ENCODE data around the gene TOP3B. TPM values are rescaled to one million over a fixed set of nuclear protein-coding genes. Genes with fewer than 3 reads are reported as not detected.

TOP3B gene
- polyA plus RNA-seq, 4 donors = 12.0 to 26.9 (median 14.5) TPM

DNA sequence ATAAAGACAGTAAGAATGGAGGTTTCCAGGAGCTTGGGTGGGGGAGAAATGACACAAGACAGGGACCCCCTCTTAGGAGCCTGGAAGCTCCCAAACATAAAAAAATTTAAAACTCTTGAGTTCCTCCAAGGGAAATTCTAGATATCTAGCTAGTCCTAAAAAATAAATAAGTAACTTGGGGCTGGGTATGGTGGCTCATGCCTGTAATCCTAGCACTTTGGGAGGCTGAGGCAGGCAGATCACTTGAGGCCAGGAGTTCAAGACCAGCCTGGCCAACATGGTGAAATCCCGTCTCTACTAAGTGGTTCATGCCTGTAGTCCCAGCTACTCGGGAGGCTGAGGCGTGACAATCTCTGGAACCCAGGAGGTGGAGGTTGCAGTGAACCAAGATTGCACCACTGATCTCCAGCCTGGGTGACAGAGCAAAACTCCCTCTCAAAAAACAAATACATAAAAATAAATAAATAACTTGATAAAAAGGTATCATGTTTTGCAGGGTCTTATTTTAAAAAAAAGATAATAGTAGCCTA is 20.0 kb upstream of the TOP3B start:
- WGBS, 3 donors = 83 to 88% (median 83%) methylated on average over 3 of the region's 3 CpGs
- Histone ChIP-seq H3K27ac (ENCODE audit: low read depth in 1 of 3, low read length in 2 of 3) (no peak overlapping the region), H3K9me3 (ENCODE audit: control insufficient read depth in 2 of 2, insufficient read depth in 1 of 2, low read depth in 1 of 2, low read length in 1 of 2) (no peaks in the 10 kb centered on the region), H3K4me1 (ENCODE audit: control insufficient read depth in 3 of 3, insufficient read depth in 2 of 3, low read depth in 1 of 3, low read length in 2 of 3) (no peaks in the 10 kb centered on the region), H3K27me3 (ENCODE audit: control insufficient read depth in 3 of 3, insufficient read depth in 3 of 3, low read length in 3 of 3) (peaks cover 0 to 5% (median 0%) of the 10 kb centered on the region in 3 donors), H3K36me3 (ENCODE audit: control insufficient read depth in 3 of 3, insufficient read depth in 2 of 3, low read depth in 1 of 3, low read length in 3 of 3) (no peaks in the 10 kb centered on the region), H3K4me3 (ENCODE audit: low read depth in 1 of 3, low read length in 3 of 3) (no peak overlapping the region)
- FAIRE-seq (no peak), DNase-seq (no peak)

DNA sequence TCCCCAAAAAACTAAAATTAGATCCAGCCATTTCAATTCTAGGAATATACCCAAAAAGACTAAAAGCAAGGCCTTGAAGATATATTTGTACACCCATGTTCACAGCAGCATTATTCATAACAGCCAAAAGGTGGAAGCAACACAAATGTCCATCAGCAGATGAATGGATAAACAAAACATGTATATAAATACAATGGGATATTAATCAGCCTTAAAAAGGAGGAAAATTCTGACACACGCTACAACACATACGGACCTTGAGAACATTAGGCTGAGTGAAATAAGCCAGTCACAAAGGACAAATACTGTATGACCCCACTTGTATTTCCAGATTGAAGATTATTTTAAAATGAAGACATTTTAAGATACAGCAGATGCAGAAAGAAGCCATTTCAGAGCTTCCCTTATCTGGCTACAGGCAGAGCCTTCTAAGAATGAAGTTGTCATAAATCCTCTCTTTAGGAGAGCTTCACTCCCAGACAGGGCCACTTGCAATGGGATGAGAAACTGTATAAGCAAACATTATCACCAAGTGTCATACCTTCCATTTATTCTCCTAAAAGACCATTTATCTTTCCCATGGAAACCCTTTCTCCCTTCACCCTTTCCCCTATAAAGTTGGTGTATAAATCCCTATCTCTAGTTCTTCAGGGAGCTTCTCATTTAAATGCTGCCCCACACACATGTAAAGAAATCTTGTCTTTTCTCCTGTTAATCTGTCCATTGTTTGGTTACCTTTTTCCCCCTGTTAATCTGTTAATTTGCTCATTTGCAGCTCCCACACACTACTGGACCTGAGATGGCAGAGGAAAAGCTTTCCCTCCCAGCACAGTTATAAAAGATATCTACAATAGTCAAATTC is 19.3 kb upstream of the TOP3B start:
- Histone ChIP-seq H3K27ac (ENCODE audit: low read depth in 1 of 3, low read length in 2 of 3) (no peak overlapping the region), H3K9me3 (ENCODE audit: control insufficient read depth in 2 of 2, insufficient read depth in 1 of 2, low read depth in 1 of 2, low read length in 1 of 2) (no peaks in the 10 kb centered on the region), H3K4me3 (ENCODE audit: low read depth in 1 of 3, low read length in 3 of 3) (no peak overlapping the region), H3K4me1 (ENCODE audit: control insufficient read depth in 3 of 3, insufficient read depth in 2 of 3, low read depth in 1 of 3, low read length in 2 of 3) (no peaks in the 10 kb centered on the region), H3K27me3 (ENCODE audit: control insufficient read depth in 3 of 3, insufficient read depth in 3 of 3, low read length in 3 of 3) (peaks cover 0 to 5% (median 0%) of the 10 kb centered on the region in 3 donors), H3K36me3 (ENCODE audit: control insufficient read depth in 3 of 3, insufficient read depth in 2 of 3, low read depth in 1 of 3, low read length in 3 of 3) (no peaks in the 10 kb centered on the region)
- 80 to 93% (median 89%) methylated on average over 2 of the region's 2 CpGs for WGBS, 3 donors
- DNase-seq (no peak), FAIRE-seq (no peak)

DNA sequence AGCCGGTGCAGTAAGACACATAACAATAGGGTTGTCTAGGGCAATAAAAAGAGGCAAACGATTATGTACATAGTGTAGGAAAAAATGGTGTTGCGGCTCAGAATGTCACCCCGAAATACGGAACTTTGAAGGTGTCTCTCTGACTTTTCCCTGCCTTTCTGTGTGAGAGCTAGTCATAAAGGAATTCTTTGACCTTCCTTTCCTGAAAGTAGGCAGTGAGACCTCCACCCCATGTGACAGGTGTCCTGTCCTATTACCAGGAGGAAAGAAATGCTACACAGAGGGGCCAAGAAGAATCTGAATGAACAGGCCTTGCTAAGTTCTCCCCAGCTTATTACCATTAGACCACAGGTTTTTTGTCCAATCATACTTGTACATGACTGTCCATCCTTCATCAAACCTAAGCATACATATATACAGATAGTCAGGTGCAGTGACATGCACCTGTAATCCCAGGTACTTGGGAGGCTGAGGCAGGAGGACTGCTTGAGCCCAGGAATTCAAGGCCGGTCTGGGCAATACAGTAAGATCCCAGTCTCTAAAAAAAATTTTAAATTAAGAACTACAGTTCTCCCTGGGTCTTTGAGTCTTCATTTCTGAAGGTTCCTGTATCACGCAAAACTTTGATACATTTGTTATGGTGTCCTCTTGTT is 16.1 kb upstream of the TOP3B start:
- H3K4me1 ChIP-seq (ENCODE audit: control insufficient read depth in 3 of 3, insufficient read depth in 2 of 3, low read depth in 1 of 3, low read length in 2 of 3) = no peaks in the 10 kb centered on the region
- no peak for FAIRE-seq
- WGBS, 3 donors = 75 to 79% (median 77%) methylated on average over 7 of the region's 7 CpGs
- H3K36me3 ChIP-seq (ENCODE audit: control insufficient read depth in 3 of 3, insufficient read depth in 2 of 3, low read depth in 1 of 3, low read length in 3 of 3) = no peaks in the 10 kb centered on the region
- DNase-seq = no peak
- H3K9me3 ChIP-seq (ENCODE audit: control insufficient read depth in 2 of 2, insufficient read depth in 1 of 2, low read depth in 1 of 2, low read length in 1 of 2) = no peaks in the 10 kb centered on the region
- H3K27me3 ChIP-seq (ENCODE audit: control insufficient read depth in 3 of 3, insufficient read depth in 3 of 3, low read length in 3 of 3) = peaks cover 0 to 7% (median 0%) of the 10 kb centered on the region in 3 donors
- H3K4me3 ChIP-seq (ENCODE audit: low read depth in 1 of 3, low read length in 3 of 3) = no peak overlapping the region
- H3K27ac ChIP-seq (ENCODE audit: low read depth in 1 of 3, low read length in 2 of 3) = no peak overlapping the region

DNA sequence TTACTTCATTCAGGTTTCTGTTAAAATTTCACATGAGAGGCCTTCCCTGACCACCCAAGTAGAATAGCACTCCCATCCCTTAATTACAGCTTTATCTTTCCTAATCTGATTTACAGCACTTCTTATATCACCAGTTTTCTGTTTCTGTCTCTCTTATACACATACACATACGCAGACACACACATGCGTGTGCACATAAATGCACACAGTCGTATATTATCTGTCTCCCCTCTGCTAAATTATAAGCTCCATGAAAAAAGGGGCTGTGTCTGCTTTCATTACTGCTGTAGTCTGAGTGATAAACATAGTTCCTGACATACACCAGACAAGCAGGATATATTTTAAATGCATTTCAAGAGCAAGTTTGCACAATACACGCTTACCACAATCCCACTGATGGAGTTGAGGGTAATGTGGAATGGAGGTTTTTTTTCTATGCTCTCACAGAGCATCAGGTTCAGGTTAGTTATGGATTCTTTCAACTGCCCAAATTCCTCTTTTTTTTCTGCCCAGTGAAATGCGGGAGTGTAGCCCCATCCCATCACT is 13.7 kb upstream of the TOP3B start:
- Histone ChIP-seq H3K27ac (ENCODE audit: low read depth in 1 of 3, low read length in 2 of 3) (no peak overlapping the region), H3K9me3 (ENCODE audit: control insufficient read depth in 2 of 2, insufficient read depth in 1 of 2, low read depth in 1 of 2, low read length in 1 of 2) (no peaks in the 10 kb centered on the region), H3K4me3 (ENCODE audit: low read depth in 1 of 3, low read length in 3 of 3) (no peak overlapping the region), H3K36me3 (ENCODE audit: control insufficient read depth in 3 of 3, insufficient read depth in 2 of 3, low read depth in 1 of 3, low read length in 3 of 3) (no peaks in the 10 kb centered on the region), H3K27me3 (ENCODE audit: control insufficient read depth in 3 of 3, insufficient read depth in 3 of 3, low read length in 3 of 3) (peaks cover 0 to 5% (median 0%) of the 10 kb centered on the region in 3 donors), H3K4me1 (ENCODE audit: control insufficient read depth in 3 of 3, insufficient read depth in 2 of 3, low read depth in 1 of 3, low read length in 2 of 3) (no peaks in the 10 kb centered on the region)
- DNase-seq (no peak), FAIRE-seq (no peak)
- WGBS, 3 donors = 68 to 90% (median 88%) methylated on average over 5 of the region's 5 CpGs

DNA sequence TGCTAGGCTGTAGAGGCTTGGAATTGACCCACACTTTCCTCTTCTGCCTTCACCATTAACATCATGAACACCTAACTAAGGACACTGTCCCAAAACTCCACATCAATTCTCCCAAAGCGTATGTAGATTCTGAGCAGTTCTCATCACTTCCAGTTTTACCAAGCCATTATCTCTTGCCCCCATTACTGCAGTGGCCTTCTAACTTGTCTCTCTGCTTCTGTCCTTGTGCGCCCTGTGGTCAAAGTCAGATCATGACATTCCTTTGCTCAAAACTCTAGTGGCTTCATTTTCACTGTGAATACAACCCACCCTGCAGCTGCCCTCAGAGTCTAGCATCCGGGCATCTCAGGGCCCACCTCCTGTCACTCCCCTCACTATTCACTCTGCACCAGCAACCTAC is 13.1 kb upstream of the TOP3B start:
- H3K4me1 ChIP-seq (ENCODE audit: control insufficient read depth in 3 of 3, insufficient read depth in 2 of 3, low read depth in 1 of 3, low read length in 2 of 3) = no peaks in the 10 kb centered on the region
- H3K36me3 ChIP-seq (ENCODE audit: control insufficient read depth in 3 of 3, insufficient read depth in 2 of 3, low read depth in 1 of 3, low read length in 3 of 3) = no peaks in the 10 kb centered on the region
- no peaks in the 10 kb centered on the region for H3K9me3 ChIP-seq (ENCODE audit: control insufficient read depth in 2 of 2, insufficient read depth in 1 of 2, low read depth in 1 of 2, low read length in 1 of 2)
- peaks cover 0 to 2% (median 0%) of the 10 kb centered on the region in 3 donors for H3K27me3 ChIP-seq (ENCODE audit: control insufficient read depth in 3 of 3, insufficient read depth in 3 of 3, low read length in 3 of 3)
- FAIRE-seq (no peak), DNase-seq (no peak)
- H3K4me3 ChIP-seq (ENCODE audit: low read depth in 1 of 3, low read length in 3 of 3) = no peak overlapping the region
- WGBS, 3 donors = 85 to 89% (median 87%) methylated on average over 3 of the region's 3 CpGs
- H3K27ac ChIP-seq (ENCODE audit: low read depth in 1 of 3, low read length in 2 of 3) = no peak overlapping the region

DNA sequence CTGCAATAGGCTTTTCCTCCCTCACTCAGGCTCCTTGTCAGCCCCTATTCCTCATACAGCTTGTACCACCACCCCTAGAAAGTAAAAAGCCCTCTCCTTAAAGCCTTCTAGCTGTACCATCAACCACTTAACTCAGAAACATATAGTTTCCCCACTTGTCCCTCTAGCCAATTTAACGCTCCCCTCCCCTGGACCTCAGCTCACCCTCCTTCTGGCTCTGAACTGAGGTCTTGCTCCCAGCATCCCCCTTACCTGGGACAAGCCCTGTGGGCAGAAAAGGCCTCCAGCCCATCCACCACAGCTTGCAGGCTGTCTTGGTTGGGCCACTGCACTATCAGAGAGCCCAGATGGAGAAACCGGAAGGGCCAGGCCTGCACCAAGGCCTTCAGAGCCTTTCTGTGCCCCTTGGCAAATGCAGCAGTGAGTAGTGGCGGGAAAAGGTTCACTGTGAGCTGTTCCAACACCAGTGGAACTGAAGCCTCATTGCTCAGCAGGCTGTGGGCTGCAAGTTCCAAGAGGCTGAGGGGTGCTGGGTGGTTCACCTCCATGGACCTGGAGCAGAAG is 12.4 kb upstream of the TOP3B start:
- 88 to 89% (median 88%) methylated on average over 3 of the region's 3 CpGs for WGBS, 3 donors
- DNase-seq (no peak), FAIRE-seq (no peak)
- Histone ChIP-seq H3K4me3 (ENCODE audit: low read depth in 1 of 3, low read length in 3 of 3) (no peak overlapping the region), H3K27me3 (ENCODE audit: control insufficient read depth in 3 of 3, insufficient read depth in 3 of 3, low read length in 3 of 3) (peaks cover 0 to 2% (median 0%) of the 10 kb centered on the region in 3 donors), H3K9me3 (ENCODE audit: control insufficient read depth in 2 of 2, insufficient read depth in 1 of 2, low read depth in 1 of 2, low read length in 1 of 2) (no peaks in the 10 kb centered on the region), H3K4me1 (ENCODE audit: control insufficient read depth in 3 of 3, insufficient read depth in 2 of 3, low read depth in 1 of 3, low read length in 2 of 3) (no peaks in the 10 kb centered on the region), H3K27ac (ENCODE audit: low read depth in 1 of 3, low read length in 2 of 3) (no peak overlapping the region), H3K36me3 (ENCODE audit: control insufficient read depth in 3 of 3, insufficient read depth in 2 of 3, low read depth in 1 of 3, low read length in 3 of 3) (no peaks in the 10 kb centered on the region)

DNA sequence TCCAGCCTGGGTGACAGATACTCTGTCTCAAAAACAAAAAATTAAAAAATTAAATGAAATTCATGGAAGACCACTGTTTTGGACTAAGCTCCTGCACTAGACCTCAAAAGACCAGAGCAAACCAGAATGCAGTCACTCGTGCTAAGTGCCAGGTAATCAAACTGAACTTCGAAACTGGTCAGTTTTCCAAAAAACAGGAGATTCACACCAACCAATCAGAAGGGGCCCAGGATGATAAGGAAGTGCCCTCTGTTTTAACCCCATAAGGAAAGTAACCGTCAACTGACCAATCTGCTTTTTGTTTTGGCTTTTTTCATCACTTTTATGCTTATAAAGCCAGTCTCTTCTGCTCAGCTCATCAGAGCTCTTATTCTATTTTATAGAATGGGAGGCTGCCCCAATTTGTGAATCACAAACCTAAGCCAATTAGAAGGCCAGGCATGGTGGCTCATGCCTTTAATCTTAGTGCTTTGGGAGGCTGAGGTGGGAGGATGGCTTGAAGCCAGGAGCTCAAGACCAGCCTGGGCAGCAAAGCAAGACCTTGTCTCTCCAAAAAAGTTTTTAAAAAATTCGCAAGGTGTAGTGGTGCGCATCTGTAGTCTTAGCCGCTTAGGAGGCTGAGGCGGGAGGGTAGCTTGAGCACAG is 10.1 kb upstream of the TOP3B start:
- FAIRE-seq (no peak), DNase-seq (no peak)
- Histone ChIP-seq H3K36me3 (ENCODE audit: control insufficient read depth in 3 of 3, insufficient read depth in 2 of 3, low read depth in 1 of 3, low read length in 3 of 3) (no peaks in the 10 kb centered on the region), H3K4me3 (ENCODE audit: low read depth in 1 of 3, low read length in 3 of 3) (no peak overlapping the region), H3K9me3 (ENCODE audit: control insufficient read depth in 2 of 2, insufficient read depth in 1 of 2, low read depth in 1 of 2, low read length in 1 of 2) (no peaks in the 10 kb centered on the region), H3K27me3 (ENCODE audit: control insufficient read depth in 3 of 3, insufficient read depth in 3 of 3, low read length in 3 of 3) (peaks cover 0 to 4% (median 0%) of the 10 kb centered on the region in 3 donors), H3K27ac (ENCODE audit: low read depth in 1 of 3, low read length in 2 of 3) (no peak overlapping the region), H3K4me1 (ENCODE audit: control insufficient read depth in 3 of 3, insufficient read depth in 2 of 3, low read depth in 1 of 3, low read length in 2 of 3) (no peaks in the 10 kb centered on the region)
- WGBS, 3 donors = 65 to 77% (median 74%) methylated on average over 7 of the region's 7 CpGs

DNA sequence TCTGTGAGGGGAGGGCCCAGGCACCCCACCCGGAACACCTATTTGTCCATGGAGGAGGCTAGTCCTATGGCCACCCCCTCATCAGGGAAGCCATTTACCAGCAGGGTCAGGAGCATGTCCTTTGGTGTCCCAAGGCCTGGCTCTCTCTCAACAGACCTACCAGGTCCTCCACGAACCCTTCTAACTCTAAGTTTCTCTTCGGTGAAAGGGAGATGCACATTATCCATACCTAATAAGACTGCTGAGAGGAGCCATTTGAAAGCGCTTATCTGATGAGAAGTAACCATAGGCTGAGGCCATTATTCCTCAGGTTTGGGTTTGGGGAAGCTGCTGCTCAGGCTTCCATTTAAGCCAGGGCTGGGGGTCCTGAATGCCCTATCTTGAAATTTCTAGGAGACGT is 9.2 kb upstream of the TOP3B start:
- no peaks in the 10 kb centered on the region for H3K36me3 ChIP-seq (ENCODE audit: control insufficient read depth in 3 of 3, insufficient read depth in 2 of 3, low read depth in 1 of 3, low read length in 3 of 3)
- H3K4me1 ChIP-seq (ENCODE audit: control insufficient read depth in 3 of 3, insufficient read depth in 2 of 3, low read depth in 1 of 3, low read length in 2 of 3) = no peaks in the 10 kb centered on the region
- no peak for DNase-seq
- no peak overlapping the region for H3K4me3 ChIP-seq (ENCODE audit: low read depth in 1 of 3, low read length in 3 of 3)
- 71 to 92% (median 88%) methylated on average over 5 of the region's 5 CpGs for WGBS, 3 donors
- no peak overlapping the region for H3K27ac ChIP-seq (ENCODE audit: low read depth in 1 of 3, low read length in 2 of 3)
- no peak for FAIRE-seq
- H3K9me3 ChIP-seq (ENCODE audit: control insufficient read depth in 2 of 2, insufficient read depth in 1 of 2, low read depth in 1 of 2, low read length in 1 of 2) = no peaks in the 10 kb centered on the region
- H3K27me3 ChIP-seq (ENCODE audit: control insufficient read depth in 3 of 3, insufficient read depth in 3 of 3, low read length in 3 of 3) = peaks cover 0 to 4% (median 0%) of the 10 kb centered on the region in 3 donors

All from small intestine (tissue), 7 donors.